GM08714 (cell line): ENCODE data around the gene BMP10.

Experiments
- H3K4me3 ChIP-seq: fragments of 200-500 bp; sonication (Bioruptor generic); 2 replicates; pipeline ENCODE4 v1.5.1; 2014; ENCODE audit warnings: mild to moderate bottlenecking, low read length, inconsistent platforms
- ZNF274 ChIP-seq: IDR thresholded peaks from 2 replicates; pipeline ENCODE4 v1.6.1; 2012; ENCODE audit warnings: mild to moderate bottlenecking, low read depth, low read length

Gene BMP10

DNA sequence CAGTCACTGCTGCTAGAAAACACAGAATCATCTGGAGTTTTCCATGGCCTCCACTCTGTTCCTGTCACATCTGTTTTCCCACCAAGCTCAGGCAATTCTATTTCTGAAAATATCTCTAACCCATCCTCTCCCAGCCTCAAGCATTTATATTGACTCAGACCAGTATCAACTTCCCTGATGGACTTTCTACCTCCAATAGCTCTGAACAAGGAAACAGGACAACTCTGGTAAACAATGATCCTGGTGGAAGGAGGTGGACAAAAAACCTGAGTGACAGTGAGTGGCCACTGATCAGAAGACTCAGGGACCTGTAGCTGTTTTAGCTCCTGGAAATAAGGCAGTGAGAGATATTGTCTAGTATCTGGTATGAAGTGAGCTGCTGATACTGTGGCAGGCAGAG is 23.4 kb downstream of the BMP10 start:
- H3K4me3 ChIP-seq: no peak overlapping the region
- TF ChIP-seq ZNF274: no peak

DNA sequence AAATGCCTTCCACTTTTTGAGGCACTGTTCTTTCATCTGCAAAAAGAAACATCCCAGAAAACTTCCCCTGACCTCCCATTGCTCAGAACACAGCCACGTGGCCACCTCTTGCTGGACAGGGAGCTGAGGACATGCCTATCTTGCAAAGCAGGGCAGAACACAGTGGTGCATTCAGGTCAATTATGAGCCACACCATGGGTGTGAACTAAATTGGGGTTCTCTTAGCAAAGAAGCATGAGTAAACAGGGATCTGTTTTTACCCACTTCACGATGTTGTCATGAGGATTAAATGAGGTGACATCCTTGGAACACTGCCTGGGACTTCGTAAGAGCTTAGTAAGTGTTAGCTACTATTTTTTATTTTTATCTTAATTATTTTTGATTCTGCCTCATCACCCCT is 25.1 kb downstream of the BMP10 start:
- no peak for TF ChIP-seq ZNF274
- H3K4me3 ChIP-seq: no peak overlapping the region

DNA sequence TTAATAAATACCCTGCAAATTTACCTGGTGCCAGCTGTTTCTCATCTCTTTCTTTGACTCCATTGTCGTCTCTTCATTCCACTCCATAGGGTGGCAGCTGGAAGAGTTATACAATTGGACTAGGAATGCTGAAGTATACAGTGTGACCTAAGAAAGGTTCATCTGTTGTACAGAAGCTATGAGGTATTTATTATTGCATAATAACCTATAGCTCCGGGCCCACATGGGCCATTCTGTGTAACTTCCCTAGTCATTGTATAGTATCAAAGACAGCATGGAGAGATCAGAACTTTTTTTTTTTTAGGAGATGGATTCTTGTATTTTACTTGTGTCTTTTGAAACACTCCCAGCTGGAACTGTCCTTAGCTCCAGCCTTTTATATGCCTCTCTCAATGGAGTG is 26.2 kb downstream of the BMP10 start:
- H3K4me3 ChIP-seq: no peak overlapping the region
- no peak for TF ChIP-seq ZNF274

DNA sequence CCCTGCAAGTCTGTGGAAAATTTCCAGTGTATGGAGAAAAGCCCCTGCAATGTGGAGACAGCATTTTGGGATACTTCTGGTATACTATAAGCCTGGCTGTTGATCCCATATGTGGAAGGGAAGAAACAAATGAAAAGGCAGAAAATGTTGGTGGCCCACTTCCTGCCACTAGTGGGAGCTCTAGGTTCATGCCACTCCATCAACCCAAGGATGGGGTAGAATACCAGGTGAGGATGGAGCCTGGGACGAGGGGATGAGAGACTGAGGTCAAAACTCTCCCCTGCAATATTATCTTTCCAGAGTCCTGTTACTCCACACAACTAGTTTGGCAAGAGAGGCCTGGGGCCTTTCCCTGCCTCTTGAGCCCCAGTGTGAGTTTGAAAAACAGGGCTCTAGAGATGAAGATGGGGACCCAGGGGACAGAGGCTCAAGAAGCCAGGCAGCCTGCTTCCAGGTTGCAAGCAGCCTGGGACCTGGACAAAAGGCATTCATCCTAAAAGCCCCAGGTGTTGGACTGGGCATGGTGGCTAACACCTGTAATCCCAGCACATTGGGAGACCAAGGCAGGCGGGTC is 31.9 kb downstream of the BMP10 start:
- H3K4me3 ChIP-seq: no peak overlapping the region
- no peak for TF ChIP-seq ZNF274

DNA sequence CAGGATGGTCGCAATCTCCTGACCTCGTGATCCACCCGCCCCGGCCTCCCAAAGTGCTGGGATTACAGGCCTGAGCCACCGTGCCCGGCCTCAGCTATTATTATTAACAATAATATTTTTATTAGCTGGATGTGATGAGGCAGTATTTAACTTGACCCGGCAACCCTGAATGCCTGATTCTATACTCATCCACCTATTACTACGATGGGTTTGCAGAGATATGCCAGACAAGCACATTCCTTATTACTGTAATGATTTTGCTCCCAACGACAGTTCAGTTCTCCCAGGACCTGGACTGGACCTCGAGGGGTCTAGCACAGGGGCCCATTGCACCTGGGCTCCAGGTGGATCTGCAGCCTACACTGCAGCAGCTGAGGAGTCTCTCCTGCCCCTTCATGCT is 32.6 kb downstream of the BMP10 start:
- no peak for TF ChIP-seq ZNF274
- H3K4me3 ChIP-seq: no peak overlapping the region

DNA sequence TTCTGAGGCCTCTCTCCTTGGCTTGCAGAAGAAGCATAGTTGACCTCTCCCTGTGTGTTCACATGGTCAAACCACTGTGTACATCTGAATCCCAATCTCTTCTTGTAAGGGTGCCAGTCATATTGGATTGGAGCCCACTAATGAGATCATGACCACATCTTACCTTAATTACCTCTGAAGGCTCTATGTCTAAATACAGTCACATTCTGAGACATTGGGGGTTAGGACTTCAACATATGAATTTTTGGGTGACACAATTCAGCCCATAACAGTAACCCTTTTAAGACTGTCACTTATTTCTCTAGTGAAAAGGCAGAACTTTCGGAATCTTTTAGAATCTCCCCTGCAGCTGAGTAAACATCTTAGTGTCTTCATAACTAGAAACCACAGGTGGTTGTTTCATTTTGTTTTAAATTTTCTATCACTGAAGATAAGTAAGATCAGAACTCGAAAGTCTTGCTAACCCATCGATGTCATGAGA is 33.3 kb downstream of the BMP10 start:
- TF ChIP-seq ZNF274: no peak

DNA sequence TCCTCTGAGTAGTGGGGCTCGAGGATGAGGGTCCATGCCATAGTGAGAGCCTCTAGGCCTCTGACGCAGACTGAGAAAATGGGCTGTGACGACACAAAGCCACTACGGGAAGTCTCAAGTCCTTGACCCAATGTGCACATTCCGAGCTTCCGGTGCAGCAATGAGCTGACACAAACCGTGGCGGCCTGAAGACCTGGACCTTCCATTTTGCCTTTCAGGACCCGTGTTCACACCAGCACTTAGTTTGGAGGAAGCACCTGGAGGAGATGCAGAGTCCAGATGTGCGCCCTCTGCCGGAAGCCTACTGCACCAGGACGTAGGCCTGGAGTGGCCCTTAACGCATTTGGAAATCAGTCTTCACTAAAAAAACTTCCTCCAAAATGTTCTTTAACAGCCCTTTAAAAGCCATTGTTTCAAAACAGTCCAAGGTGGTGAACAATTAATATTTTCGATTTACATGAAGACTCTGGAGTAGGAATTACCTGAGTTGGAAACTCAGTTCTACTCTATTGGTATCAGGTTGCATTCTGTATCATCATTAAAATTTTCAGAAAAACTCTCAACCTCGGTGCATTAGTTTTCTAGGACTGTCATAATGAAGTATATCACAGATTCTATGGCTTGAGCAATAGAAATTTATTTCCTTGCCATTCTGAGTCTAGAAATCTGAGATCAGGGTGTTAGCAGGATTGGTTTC is 33.9 kb downstream of the BMP10 start:
- no peak for TF ChIP-seq ZNF274
- H3K4me3 ChIP-seq: no peak overlapping the region

More for the DNA sequence above, 33.3 kb downstream of the BMP10 start:
- H3K4me3 ChIP-seq: no peak overlapping the region

DNA sequence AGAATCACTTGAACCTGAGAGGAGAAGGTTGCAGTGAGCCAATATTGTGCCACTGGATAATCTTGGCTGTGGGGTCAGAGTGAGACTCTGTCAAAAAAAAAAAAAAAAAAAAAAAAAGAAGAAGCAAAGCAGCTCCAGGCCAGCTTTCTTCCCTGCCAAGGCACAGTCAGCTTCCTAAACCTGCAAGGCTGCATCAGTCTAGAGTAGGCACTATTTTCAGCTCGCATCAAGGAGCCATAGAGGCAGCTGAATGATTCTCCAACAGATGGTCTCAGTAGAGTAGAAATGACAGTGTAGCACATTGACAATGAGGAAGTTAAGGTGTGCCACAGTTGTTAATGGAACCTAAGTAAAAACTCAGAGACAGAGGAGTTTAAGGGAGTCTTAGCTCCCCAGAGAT is 35.6 kb downstream of the BMP10 start:
- no peak overlapping the region for H3K4me3 ChIP-seq
- no peak for TF ChIP-seq ZNF274

DNA sequence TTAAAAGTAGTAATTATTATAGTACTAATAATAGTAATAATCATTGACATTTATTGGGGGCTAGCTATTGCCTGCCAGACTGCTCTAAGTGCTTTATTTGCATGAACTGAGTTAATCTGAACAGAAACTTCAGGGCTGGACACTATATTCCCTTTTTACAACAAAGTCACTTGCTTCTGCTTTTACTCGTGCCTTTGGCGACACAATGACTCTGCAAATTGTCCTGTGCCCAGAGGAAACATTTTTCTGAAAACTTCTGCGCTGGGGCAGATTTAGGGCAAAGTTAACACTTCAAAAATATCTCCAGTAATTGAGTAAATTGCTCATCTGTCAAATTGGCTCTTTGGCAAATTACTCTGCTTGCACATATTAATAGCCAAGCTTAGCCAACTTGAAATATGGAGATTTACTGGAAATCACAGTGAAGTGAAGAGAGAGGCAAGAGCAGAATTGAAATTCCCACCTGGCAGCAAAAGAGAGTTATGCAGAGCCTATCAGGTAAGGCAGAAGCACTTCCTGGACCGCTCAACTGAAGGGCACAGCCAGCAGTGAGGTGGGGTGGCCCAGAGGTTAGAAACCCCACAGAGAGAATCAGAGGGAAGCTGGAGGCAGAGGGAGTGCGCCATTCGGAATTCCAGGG is 36.3 kb downstream of the BMP10 start:
- no peak for TF ChIP-seq ZNF274
- H3K4me3 ChIP-seq: no peak overlapping the region

DNA sequence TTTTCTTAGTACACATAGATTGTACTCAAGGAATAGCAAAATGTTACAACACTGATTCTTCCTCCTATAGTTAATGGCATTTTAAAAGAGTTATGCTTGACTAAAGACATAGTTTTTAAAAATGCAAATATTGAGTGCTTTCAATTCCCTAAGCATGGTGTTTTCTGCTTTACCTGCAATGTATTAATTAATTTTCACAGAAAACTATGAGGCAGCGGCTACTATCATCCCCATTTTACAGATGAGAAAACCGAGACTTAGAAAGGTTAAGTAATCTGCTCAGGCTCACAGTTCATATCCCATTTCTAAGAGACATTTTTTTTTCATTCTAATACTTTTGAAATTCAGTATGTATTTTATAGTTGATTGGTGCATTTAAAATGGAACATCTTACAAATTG is 38.0 kb downstream of the BMP10 start:
- H3K4me3 ChIP-seq: no peak overlapping the region
- TF ChIP-seq ZNF274: no peak

DNA sequence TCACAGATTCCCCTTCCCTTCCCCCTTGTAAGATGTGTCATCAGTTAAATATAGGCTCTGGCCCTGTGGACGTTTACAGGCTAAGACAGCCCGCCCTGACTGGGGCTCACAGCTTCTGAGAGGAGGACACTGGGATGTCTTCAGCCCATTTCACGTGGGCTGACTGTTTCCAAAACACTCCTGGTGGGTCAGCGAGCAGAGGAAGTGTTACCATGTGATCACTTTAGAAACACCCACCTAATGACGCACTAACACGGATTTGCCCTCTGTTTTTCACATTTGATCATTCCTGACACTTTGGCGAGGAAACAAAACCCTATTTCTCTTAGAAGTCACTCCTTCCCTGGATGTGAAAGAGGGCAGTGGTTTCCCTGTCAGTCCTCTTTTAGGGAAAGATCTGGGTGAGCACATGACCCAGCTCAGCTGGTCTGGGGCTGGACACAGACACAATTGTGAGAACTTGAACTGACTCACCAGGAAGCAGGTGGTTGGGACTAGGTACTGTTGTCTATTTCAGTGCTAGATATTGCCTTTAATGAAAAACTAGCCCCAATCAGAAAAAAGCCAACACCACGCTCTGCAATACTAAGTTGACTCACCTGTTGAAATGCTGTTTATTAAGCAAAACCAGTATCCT is 38.8 kb downstream of the BMP10 start:
- no peak for TF ChIP-seq ZNF274
- no peak overlapping the region for H3K4me3 ChIP-seq

DNA sequence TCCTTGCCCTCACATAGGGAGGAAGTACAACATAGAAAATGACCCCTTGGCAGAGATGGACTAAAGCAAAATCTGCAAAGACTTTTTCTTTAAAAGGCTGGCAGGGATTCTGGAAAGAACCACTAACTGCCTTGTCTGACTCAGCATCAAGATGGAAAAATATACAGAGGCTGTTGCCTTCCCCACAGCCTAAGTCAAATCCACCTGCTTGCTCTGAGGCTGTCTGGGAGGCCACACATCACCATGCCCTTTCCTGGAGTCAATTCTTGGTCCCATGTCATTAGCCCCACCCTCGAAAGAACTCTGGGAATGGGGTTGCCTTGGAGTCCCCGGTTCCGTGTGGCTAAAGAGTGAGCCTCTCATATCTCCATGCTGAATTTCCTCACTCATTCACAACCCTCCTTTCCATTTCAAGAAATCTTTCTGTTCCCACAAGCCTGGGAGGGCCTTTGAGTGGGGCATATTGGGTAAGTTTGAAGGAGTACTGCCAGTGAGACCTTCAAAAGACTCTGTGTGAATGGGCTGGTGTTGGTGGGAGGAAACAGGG is 39.4 kb downstream of the BMP10 start:
- no peak overlapping the region for H3K4me3 ChIP-seq
- no peak for TF ChIP-seq ZNF274

DNA sequence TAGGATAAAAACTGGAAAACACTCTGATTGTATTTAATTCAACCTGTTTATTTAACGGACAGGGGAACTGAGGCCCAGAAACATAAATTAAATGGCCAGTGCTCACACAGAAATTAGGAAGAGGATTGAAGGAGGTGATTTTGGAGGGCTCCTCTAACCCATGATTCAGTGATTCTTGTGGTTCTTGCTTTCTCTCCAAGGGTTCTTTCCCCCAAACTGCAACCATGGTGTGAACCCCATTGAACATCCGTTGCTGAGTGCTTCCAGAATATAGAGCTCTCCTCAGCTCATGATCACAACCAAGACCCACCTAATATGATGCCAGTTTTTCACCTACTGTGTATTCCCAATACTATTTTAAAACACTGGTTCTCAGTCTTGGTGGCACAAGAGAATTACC is 41.4 kb downstream of the BMP10 start:
- H3K4me3 ChIP-seq: no peak overlapping the region
- no peak for TF ChIP-seq ZNF274

DNA sequence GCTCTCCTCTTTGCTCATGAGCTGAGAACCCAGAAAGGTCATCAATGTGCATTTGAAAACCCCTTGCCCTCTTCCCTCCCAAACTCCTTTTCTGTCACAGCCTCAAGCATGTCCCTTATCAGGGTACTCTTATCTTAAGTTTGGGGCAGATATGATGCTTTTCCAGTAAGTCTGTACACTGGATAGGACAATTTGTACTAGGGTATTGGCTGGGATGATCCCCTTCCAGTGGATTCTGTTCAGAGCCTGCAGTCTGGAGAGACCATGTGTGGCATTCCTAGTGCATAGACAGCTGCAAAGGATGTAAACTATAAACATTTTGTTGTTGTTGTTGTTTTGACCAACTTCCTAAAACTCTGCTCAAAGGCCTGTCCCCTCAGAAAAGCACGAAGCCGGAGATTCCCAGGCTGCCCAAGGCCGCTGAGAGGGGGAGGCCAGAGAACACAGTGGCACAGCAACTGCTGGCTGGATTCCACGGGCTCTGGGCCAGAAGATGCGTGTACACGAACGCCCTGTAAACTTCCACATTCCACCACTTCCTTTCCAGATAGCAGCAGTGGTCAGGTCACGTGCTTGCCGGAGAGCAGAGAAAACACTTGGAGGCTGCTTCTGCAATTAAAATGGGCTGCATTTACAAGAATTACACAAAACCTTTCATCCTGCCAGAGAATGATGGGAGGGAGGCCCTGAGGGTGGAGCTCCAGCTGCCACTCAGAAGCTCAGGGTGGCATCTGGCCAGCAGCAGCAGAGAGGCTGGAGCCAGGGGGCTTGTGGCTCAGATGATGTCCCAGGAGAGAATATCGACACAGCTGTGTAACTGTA is 42.1 kb downstream of the BMP10 start:
- no peak for TF ChIP-seq ZNF274
- H3K4me3 ChIP-seq: no peak overlapping the region

DNA sequence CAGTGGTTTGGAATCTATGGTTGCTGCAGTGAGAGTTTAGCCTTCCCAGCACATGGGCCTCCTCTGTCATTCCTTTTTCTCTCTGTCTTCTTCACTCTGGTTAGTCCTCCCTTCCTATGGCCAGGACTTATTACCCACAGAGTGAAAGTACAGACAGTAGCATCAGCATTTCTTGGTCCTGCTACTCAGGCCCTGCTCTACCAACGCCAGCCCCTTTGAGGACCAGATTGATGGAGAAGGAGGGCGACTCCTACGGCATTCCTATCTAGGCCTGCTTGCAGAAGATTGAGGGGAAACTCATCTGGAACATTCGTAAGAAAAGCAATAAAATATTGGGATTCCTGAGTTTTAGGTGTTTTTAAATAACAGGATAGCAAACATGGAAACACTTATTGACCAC is 43.5 kb downstream of the BMP10 start:
- TF ChIP-seq ZNF274: no peak
- H3K4me3 ChIP-seq: no peak overlapping the region
